DMS53 treated with DMSO at 0.1 percent for 48 hours (cell line): ENCODE measurements around the gene ZNF543.
"Not testable (repeated sequence)": the region's sequence is repeated elsewhere in the genome, so short reads cannot be mapped to it uniquely, and the experiment has no call there.

ENCODE experiments used
- DNase-seq: peaks from one replicate; lab custom pipeline; 2025; ENCODE audit not compliant: unreplicated experiment; lab: John Stamatoyannopoulos, UW

ZNF543 gene

GRCh38 chr19:57319869-57320179 is 448 bp upstream of the ZNF543 start:
- DNase-seq, result peak; percentile 38

- no peak for DNase-seq
These were observed 844 bp downstream of the ZNF543 start for GRCh38 chr19:57321116-57321515.

- DNase-seq, result no peak
These were observed 1.5 kb downstream of the ZNF543 start for GRCh38 chr19:57321751-57322150.

GRCh38 chr19:57324992-57325391 is 4.7 kb downstream of the ZNF543 start:
- no peak for DNase-seq

- no peak for DNase-seq
These were observed 7.7 kb downstream of the ZNF543 start for GRCh38 chr19:57327993-57328392.

GRCh38 chr19:57334191-57334590 is 13.9 kb downstream of the ZNF543 start:
- no peak for DNase-seq

- peak; percentile 68 for DNase-seq
These were observed 18.6 kb downstream of the ZNF543 start for GRCh38 chr19:57338877-57339276.

GRCh38 chr19:57342582-57342981 is 22.3 kb downstream of the ZNF543 start:
- DNase-seq, result no peak

- no peak for DNase-seq
These were observed 27.9 kb downstream of the ZNF543 start for GRCh38 chr19:57348136-57348535.

- peak; percentile 92 for DNase-seq
These were observed 30.9 kb downstream of the ZNF543 start, which contains the start of gene ZNF304 for GRCh38 chr19:57350877-57351805. Gene ZNF304 (plus strand): TSS chr19:57351271. CDS start chr19:57351665, 394 bp downstream.

GRCh38 chr19:57351867-57352266 is 31.6 kb downstream of the ZNF543 start:
- DNase-seq, result no peak

GRCh38 chr19:57355916-57356315 is 35.6 kb downstream of the ZNF543 start:
- no peak for DNase-seq

GRCh38 chr19:57357406-57357805 is 37.1 kb downstream of the ZNF543 start:
- no peak for DNase-seq

GRCh38 chr19:57359300-57359699 is 39.0 kb downstream of the ZNF543 start:
- no peak for DNase-seq

GRCh38 chr19:57362419-57362818 is 42.1 kb downstream of the ZNF543 start:
- DNase-seq, result no peak

- DNase-seq, result peak; percentile 98
These were observed 42.9 kb downstream of the ZNF543 start, which contains the start of the genes TRAPPC2B and ZNF547 for GRCh38 chr19:57362997-57363687. Gene TRAPPC2B (plus strand): TSS chr19:57363551. CDS start chr19:57364834, 1,283 bp downstream. Gene ZNF547 (plus strand): TSS chr19:57363551. CDS start chr19:57368556, 5,005 bp downstream.

GRCh38 chr19:57363688-57364181 is 43.5 kb downstream of the ZNF543 start:
- DNase-seq, result no peak

GRCh38 chr19:57366776-57367175 is 46.5 kb downstream of the ZNF543 start:
- DNase-seq, result no peak

GRCh38 chr19:57374179-57374578 is 53.9 kb downstream of the ZNF543 start:
- no peak for DNase-seq

GRCh38 chr19:57374647-57375046 is 54.4 kb downstream of the ZNF543 start:
- DNase-seq, result not testable (repeated sequence)

GRCh38 chr19:57376151-57376550 is 55.9 kb downstream of the ZNF543 start:
- DNase-seq, result no peak
